Sciatic nerve (tissue), 2 donors: ENCODE measurements around the gene BTBD16. TPM values are rescaled to one million over a fixed set of nuclear protein-coding genes. Genes with fewer than 3 reads are reported as not detected.

Experiments used
- ATAC-seq: fragments of 200-7000 bp; cut with Tn5 transposase; one replicate; pipeline ENCODE4 v1.9.1; 2020; ENCODE audit warnings: mild to moderate bottlenecking, moderate library complexity
- DNase-seq: peaks from one replicate; pipeline ENCODE4 v3.0.0-alpha.2; 2020; ENCODE audit warnings: low spot score
- intact Hi-C: fragments of 100-400 bp; cut with DNase I; formaldehyde crosslinking; loops from one replicate; pipeline ENCODE4 v1.14.2; 2022
- total RNA-seq: library from RNA; stranded (reverse); fragmentation: NEBNext Ultra II Directional; extraction: Animal tissue kit (Norgen Biotek cat#: 25700); gene quantifications from one replicate; pipeline ENCODE4 v1.2.1, GENCODE V29; 2021
- donor health status: DM: no; HTN: no; CAD: no.
- donor health status: DM: no; HTN: no; CAD: no.

The BTBD16 gene
- total RNA-seq, 1 donor from 2014 or later, result 0.89 TPM

- intact Hi-C loops, result no loop called here
- DNase-seq (no peak), ATAC-seq (no peak)
Measured at GRCh38 chr10:122303271-122304053, 32.4 kb downstream of the BTBD16 start.

- ATAC-seq (no peak), DNase-seq (no peak)
- intact Hi-C loops, result no loop called here
Measured at GRCh38 chr10:122304054-122304579, 33.0 kb downstream of the BTBD16 start.

- intact Hi-C loops, result no loop called here
- ATAC-seq (no peak), DNase-seq (no peak)
Measured at GRCh38 chr10:122306282-122306681, 35.2 kb downstream of the BTBD16 start.

GRCh38 chr10:122306744-122307143 is 35.6 kb downstream of the BTBD16 start:
- no peak for DNase-seq
- no peak for ATAC-seq
- intact Hi-C loops, result no loop called here

- DNase-seq, result peak; percentile 82
- intact Hi-C loops, result no loop called here
- ATAC-seq, result peak; percentile 94
Measured at GRCh38 chr10:122307669-122308416, 36.7 kb downstream of the BTBD16 start.

GRCh38 chr10:122308417-122309141 is 37.5 kb downstream of the BTBD16 start:
- ATAC-seq (peak; percentile 32), DNase-seq (no peak)
- intact Hi-C loops, result no loop called here

- intact Hi-C loops, result no loop called here
- ATAC-seq (no peak), DNase-seq (no peak)
Measured at GRCh38 chr10:122310311-122311050, 39.4 kb downstream of the BTBD16 start.

GRCh38 chr10:122311051-122311410 is 39.9 kb downstream of the BTBD16 start:
- ATAC-seq, result no peak
- intact Hi-C loops, result no loop called here
- no peak for DNase-seq

GRCh38 chr10:122311716-122312115 is 40.6 kb downstream of the BTBD16 start:
- intact Hi-C loops, result no loop called here
- ATAC-seq (no peak), DNase-seq (no peak)

- ATAC-seq (no peak), DNase-seq (no peak)
- intact Hi-C loops, result no loop called here
Measured at GRCh38 chr10:122316224-122316884, 45.3 kb downstream of the BTBD16 start.

- DNase-seq, result no peak
- ATAC-seq, result no peak
- intact Hi-C loops, result no loop called here
Measured at GRCh38 chr10:122321960-122322359, 50.9 kb downstream of the BTBD16 start.

GRCh38 chr10:122323189-122323588 is 52.1 kb downstream of the BTBD16 start:
- DNase-seq, result no peak
- intact Hi-C loops, result no loop called here

GRCh38 chr10:122323941-122324675 is 53.0 kb downstream of the BTBD16 start:
- intact Hi-C loops, result no loop called here
- DNase-seq, result no peak
- no peak for ATAC-seq

More at GRCh38 chr10:122323189-122323588, 52.1 kb downstream of the BTBD16 start:
- ATAC-seq, result no peak

GRCh38 chr10:122325235-122325634 is 54.1 kb downstream of the BTBD16 start:
- DNase-seq (no peak), ATAC-seq (no peak)
- intact Hi-C loops, result no loop called here

- no peak for DNase-seq
- ATAC-seq, result no peak
- intact Hi-C loops, result no loop called here
Measured at GRCh38 chr10:122326385-122326784, 55.3 kb downstream of the BTBD16 start.

GRCh38 chr10:122326806-122327205 is 55.7 kb downstream of the BTBD16 start:
- ATAC-seq, result no peak
- intact Hi-C loops, result no loop called here
- DNase-seq, result no peak

- ATAC-seq (no peak), DNase-seq (no peak)
- intact Hi-C loops, result no loop called here
Measured at GRCh38 chr10:122327237-122328206, 56.4 kb downstream of the BTBD16 start.
